T-helper 17 cell (primary cell): ENCODE results near the gene PPTC7. TPM values are rescaled to one million over a fixed set of nuclear protein-coding genes. Genes with fewer than 3 reads are reported as not detected.
"Not testable (repeated sequence)": the region's sequence is repeated elsewhere in the genome, so short reads cannot be mapped to it uniquely, and the experiment has no call there.

ENCODE experiments used
- ATAC-seq: fragments of 150-1000 bp; cut with Tn5 transposase; 2 replicates; pipeline ENCODE4 v1.10.0; 2021; ENCODE audit warnings: mild to moderate bottlenecking, moderate library complexity
- DNase-seq, 3 donors: peaks; one replicate each; pipeline versions ENCODE4 v3.0.0 to v3.0.0-alpha.2; 2020 to 2021
- H3K9me3 ChIP-seq: one replicate; pipeline ENCODE4 v1.7.0; 2013; ENCODE audit warnings: low read length, mild to moderate bottlenecking; ENCODE audit not compliant: control insufficient read depth, poor library complexity, severe bottlenecking
- H3K27ac Mint-ChIP-seq: one replicate; pipeline ENCODE4 v1.8.0; 2022; ENCODE audit warnings: mild to moderate bottlenecking, moderate library complexity, mixed read lengths
- H3K27me3 Mint-ChIP-seq: one replicate; pipeline ENCODE4 v1.8.0; 2022; ENCODE audit warnings: mixed read lengths
- H3K36me3 Mint-ChIP-seq: one replicate; pipeline ENCODE4 v1.8.0; 2022; ENCODE audit warnings: low read depth, mixed read lengths
- H3K4me1 Mint-ChIP-seq: one replicate; pipeline ENCODE4 v1.8.0; 2022; ENCODE audit warnings: mild to moderate bottlenecking, mixed read lengths
- H3K4me3 Mint-ChIP-seq: one replicate; pipeline ENCODE4 v1.8.0; 2022; ENCODE audit warnings: mild to moderate bottlenecking, moderate library complexity, mixed read lengths
- total RNA-seq, 4 donors: library from RNA in 2 of 4; stranded (reverse) in 2 of 4; gene quantifications; one replicate each; pipeline ENCODE4 v1.2.3 and lab custom pipeline; 2022 to 2026

Gene PPTC7
- total RNA-seq, 2 donors from 2014 or later = 45.5 to 49.4 TPM

DNA sequence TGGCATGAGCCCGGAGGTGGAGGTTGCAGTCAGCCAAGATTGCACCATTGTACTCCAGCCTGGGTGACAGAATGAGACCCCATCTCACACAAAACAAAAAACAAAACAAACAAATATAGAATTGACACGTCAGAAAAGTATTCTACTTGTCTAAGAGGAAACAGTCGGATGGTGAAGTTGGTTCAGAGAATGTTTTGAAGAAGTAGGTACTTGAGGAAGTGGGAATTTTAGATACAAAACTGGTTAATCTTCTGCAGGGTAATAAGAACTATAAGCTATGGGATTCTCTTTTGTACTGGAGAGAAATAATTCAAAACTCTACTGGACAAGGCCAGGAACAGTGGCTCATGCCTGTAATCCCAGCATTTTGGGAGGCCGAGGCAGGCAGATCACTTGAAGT, 16.2 kb upstream of the PPTC7 start:
- Mint-ChIP-seq H3K4me1 (peaks cover 3% of the 10 kb centered on the region), H3K36me3 (no peaks in the 10 kb centered on the region), H3K4me3 (no peak overlapping the region), H3K27me3 (no peaks in the 10 kb centered on the region), H3K27ac (no peak overlapping the region)
- DNase-seq (no peak), ATAC-seq (no peak)
- no peaks in the 10 kb centered on the region for H3K9me3 ChIP-seq

DNA sequence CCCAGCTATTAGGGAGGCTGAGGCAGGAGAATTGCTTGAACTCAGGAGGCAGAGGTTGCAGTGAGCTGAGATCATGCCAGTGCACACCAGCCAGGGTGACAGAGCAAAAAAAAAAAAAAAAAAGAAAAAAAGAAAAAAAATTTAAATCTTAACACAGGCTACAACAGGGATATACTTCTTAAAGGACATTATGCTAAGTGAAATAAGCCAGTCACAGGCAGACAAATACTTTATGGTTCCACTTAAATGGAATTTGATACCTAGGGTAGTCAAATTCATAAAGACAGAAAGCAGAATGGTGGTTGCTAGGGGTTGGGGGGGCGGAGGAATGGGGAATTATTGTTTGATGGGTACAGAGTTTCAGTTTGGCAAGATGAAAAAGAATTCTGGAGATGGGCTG, 14.8 kb upstream of the PPTC7 start:
- Mint-ChIP-seq H3K27me3 (no peaks in the 10 kb centered on the region), H3K4me1 (peaks cover 3% of the 10 kb centered on the region), H3K4me3 (no peak overlapping the region), H3K36me3 (no peaks in the 10 kb centered on the region), H3K27ac (no peak overlapping the region)
- ATAC-seq (no peak), DNase-seq (no peak)
- no peaks in the 10 kb centered on the region for H3K9me3 ChIP-seq

- not testable (repeated sequence) for H3K4me3 Mint-ChIP-seq, H3K36me3 Mint-ChIP-seq, H3K27ac Mint-ChIP-seq, H3K9me3 ChIP-seq, DNase-seq, ATAC-seq, H3K27me3 Mint-ChIP-seq
- H3K4me1 Mint-ChIP-seq = peaks cover 13% of the 10 kb centered on the region
These were observed 9.8 kb upstream of the PPTC7 start for GRCh38 chr12:110592919-110593318.

DNA sequence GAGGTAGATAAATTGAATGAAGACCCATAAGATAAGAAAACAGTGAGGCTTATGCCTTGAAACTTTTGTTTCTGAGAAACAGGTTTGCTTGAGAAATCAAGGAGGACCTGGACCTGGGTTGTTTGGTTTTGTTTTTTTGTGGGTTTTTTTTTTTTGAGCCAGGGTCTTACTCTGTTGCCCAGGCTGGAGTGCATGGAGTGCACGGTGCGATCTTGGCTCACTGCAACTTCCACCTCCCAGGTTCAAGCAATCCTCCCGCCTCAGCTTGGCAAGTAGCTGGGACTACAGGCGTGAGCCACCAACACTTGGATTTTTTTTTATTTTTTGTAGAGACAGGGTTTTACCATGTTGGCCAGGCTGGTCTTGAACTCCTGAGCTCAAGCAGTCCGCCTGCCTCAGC, 9.0 kb upstream of the PPTC7 start:
- H3K36me3 Mint-ChIP-seq = no peaks in the 10 kb centered on the region
- H3K4me1 Mint-ChIP-seq = peaks cover 13% of the 10 kb centered on the region
- DNase-seq = no peak
- H3K27me3 Mint-ChIP-seq = no peaks in the 10 kb centered on the region
- H3K27ac Mint-ChIP-seq = peak overlapping the region; percentile 97
- no peak for ATAC-seq
- H3K9me3 ChIP-seq = no peaks in the 10 kb centered on the region
- H3K4me3 Mint-ChIP-seq = no peak overlapping the region

- Mint-ChIP-seq H3K4me1 (peaks cover 15% of the 10 kb centered on the region), H3K27ac (peak overlapping the region; percentile 97), H3K36me3 (no peaks in the 10 kb centered on the region), H3K27me3 (no peaks in the 10 kb centered on the region), H3K4me3 (peak overlapping the region; percentile 47)
- DNase-seq (no peak), ATAC-seq (no peak)
- H3K9me3 ChIP-seq = no peaks in the 10 kb centered on the region
These were observed 8.4 kb upstream of the PPTC7 start for GRCh38 chr12:110591451-110592051.

DNA sequence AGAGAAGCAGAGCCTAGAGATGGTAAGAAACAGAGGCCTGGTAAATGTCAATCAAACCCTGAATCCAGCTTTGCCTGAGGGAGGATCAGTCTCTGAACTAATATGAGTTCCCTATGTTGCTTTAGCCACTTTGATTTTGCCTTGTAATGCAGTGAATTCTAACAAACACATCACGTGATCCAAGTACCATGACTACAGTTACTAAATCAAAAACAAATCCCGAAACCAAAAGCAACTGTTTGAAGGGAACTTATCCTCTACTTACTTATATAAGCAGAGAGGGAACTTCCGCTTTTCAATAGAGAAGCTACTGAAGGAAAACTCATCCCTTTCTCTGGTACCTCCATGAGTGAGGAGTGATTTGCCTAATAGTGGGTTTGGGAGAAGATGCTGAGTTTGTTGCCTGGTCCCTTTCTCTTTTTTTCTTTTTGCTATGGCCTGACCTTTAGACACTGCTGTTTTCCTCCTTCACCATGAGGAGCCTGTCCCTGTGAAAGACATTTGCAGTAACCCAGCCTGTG, 7.7 kb upstream of the PPTC7 start:
- no peaks in the 10 kb centered on the region for H3K36me3 Mint-ChIP-seq
- H3K27me3 Mint-ChIP-seq = no peaks in the 10 kb centered on the region
- ATAC-seq (peak; percentile 94), DNase-seq (no peak)
- peak overlapping the region; percentile 97 for H3K27ac Mint-ChIP-seq
- no peaks in the 10 kb centered on the region for H3K9me3 ChIP-seq
- H3K4me3 Mint-ChIP-seq = peak overlapping the region; percentile 70
- peaks cover 16% of the 10 kb centered on the region for H3K4me1 Mint-ChIP-seq

DNA sequence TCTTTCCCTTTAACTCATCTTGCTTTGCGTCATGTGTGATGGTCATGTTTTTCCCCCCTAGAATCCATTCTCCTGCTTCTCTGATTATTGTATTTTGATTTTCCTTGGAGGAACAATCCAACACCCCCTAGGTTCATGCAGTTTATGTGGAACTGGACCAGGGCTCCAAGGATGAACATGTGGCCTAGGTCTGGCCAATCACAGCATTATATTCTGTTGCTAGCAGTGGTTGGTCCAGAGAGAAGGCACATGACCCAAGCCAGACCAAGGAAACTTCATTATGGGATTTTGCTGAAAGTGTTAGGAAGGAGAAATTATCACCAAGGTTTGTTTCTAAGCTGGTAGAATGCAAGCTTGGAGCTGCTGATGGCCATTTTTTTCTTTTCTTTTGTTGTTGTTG, 6.9 kb upstream of the PPTC7 start:
- Mint-ChIP-seq H3K4me3 (peak overlapping the region; percentile 70), H3K36me3 (no peaks in the 10 kb centered on the region), H3K27ac (peak overlapping the region; percentile 97), H3K4me1 (peaks cover 23% of the 10 kb centered on the region), H3K27me3 (no peaks in the 10 kb centered on the region)
- no peaks in the 10 kb centered on the region for H3K9me3 ChIP-seq
- DNase-seq = no peak
- no peak for ATAC-seq

DNA sequence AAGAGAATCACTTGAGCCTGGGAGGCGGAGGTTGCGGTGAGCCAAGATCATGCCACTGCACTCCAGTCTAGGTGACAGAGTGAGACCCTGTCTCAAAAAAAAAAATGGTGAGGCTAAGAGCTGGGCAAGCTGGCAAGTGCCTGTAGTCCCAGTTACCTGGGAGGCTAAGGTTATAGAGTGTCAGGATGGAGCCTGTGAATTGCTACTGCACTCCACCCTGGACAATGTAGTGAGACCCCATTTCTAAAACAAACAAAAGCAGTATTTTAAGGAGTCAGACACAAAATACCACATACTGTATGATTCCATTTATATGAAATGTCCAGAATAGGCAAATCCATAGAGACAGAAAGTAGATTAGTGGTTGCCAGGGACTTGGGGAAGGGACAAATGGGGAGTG, 4.0 kb upstream of the PPTC7 start:
- H3K4me1 Mint-ChIP-seq = peaks cover 39% of the 10 kb centered on the region

GRCh38 chr12:110585231-110585799, 2.2 kb upstream of the PPTC7 start:
- Mint-ChIP-seq H3K36me3 (no peaks in the 10 kb centered on the region), H3K27me3 (no peaks in the 10 kb centered on the region), H3K4me3 (peak overlapping the region; percentile 58), H3K27ac (peak overlapping the region; percentile 92), H3K4me1 (peaks cover 40% of the 10 kb centered on the region)
- ATAC-seq (no peak), DNase-seq (no peak)
- no peaks in the 10 kb centered on the region for H3K9me3 ChIP-seq

More for the DNA sequence above, 4.0 kb upstream of the PPTC7 start:
- H3K27ac Mint-ChIP-seq = peak overlapping the region; percentile 39
- not testable (repeated sequence) for ATAC-seq, H3K4me3 Mint-ChIP-seq, H3K27me3 Mint-ChIP-seq, H3K36me3 Mint-ChIP-seq, DNase-seq, H3K9me3 ChIP-seq

DNA sequence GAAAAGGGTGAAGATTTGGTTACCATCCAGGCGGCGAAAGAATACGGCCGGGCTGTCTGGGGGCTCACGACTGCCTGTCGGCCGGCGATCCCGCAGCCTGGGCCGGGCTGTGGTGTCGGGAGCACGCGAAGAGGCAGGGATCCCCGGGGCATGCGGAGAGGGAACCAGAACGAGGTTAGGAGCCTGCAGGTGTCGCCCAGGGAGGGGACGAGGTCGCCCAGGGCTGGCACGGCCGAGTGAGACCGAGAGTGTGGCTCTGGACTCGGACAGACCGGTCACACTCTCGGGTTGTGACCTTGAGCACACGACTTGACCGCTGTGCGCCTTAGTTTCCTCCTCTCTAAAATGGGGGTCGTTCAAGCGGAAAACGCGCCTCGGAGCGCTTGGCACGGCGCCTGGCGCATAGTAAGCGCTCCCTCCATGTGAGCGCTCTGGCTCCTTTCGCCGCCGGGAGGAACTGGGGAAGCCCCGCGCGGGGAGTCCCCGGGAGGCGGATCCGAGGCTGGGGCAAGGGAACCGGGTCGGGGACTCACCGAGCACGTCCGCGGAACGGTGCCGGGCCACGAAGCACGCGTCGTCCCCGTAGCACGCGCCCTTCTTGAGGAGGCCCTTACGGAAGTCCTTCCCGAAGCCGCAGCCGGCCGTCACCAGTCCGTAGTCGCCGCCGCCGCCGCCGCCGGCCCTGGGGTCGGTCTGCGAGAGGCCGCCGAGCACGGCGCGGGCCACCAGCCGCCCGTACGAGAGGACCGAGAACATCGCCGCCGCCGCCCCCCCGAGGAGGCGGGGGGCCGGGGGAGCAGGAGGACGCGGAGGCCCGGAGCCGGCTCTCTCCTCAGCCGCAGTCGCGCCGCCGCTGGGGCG, 612 bp downstream of the PPTC7 start:
- Mint-ChIP-seq H3K27me3 (no peaks in the 10 kb centered on the region), H3K36me3 (no peaks in the 10 kb centered on the region), H3K27ac (peak overlapping the region; percentile 92), H3K4me1 (peaks cover 53% of the 10 kb centered on the region), H3K4me3 (peak overlapping the region; percentile 94)
- H3K9me3 ChIP-seq = no peaks in the 10 kb centered on the region
- DNase-seq (peak; percentile 76 to 79 (median 77)), ATAC-seq (peak; percentile 73)

DNA sequence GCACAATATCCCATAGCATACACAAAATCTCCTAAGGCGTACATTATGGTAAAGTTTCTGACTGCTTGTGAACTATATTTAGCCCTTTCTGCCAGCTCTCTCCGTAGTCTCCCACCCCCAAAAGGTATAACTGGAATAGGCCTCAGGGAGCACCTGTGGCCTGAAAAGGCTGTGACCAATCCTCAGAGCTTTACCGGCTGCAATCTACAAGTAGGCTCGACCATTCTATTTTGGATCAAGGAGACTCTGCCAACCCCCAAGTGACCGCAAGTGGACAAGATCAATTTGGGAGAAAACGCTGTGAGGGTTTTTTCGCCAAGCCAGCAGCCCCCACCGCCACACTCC, 1.2 kb downstream of the PPTC7 start:
- no peaks in the 10 kb centered on the region for H3K36me3 Mint-ChIP-seq
- peak overlapping the region; percentile 92 for H3K27ac Mint-ChIP-seq
- peak overlapping the region; percentile 94 for H3K4me3 Mint-ChIP-seq
- DNase-seq (no peak), ATAC-seq (no peak)
- no peaks in the 10 kb centered on the region for H3K27me3 Mint-ChIP-seq
- H3K9me3 ChIP-seq = no peaks in the 10 kb centered on the region
- H3K4me1 Mint-ChIP-seq = peaks cover 54% of the 10 kb centered on the region

- Mint-ChIP-seq H3K36me3 (no peaks in the 10 kb centered on the region), H3K27ac (peak overlapping the region; percentile 93), H3K4me3 (peak overlapping the region; percentile 70), H3K4me1 (peaks cover 52% of the 10 kb centered on the region), H3K27me3 (no peaks in the 10 kb centered on the region)
- H3K9me3 ChIP-seq = no peaks in the 10 kb centered on the region
- no peak for ATAC-seq
- DNase-seq = no peak
These were observed 3.4 kb downstream of the PPTC7 start for GRCh38 chr12:110579535-110580253.
